HG03442 (cell line): Measurements from ENCODE around the gene SEMA6D.

Source experiments
- ATAC-seq: cut with Tn5 transposase; IDR thresholded peaks from one replicate; pipeline ENCODE4 v1.9.1; 2021; ENCODE audit warnings: mild to moderate bottlenecking, moderate library complexity; ENCODE audit not compliant: unreplicated experiment

The SEMA6D gene

DNA sequence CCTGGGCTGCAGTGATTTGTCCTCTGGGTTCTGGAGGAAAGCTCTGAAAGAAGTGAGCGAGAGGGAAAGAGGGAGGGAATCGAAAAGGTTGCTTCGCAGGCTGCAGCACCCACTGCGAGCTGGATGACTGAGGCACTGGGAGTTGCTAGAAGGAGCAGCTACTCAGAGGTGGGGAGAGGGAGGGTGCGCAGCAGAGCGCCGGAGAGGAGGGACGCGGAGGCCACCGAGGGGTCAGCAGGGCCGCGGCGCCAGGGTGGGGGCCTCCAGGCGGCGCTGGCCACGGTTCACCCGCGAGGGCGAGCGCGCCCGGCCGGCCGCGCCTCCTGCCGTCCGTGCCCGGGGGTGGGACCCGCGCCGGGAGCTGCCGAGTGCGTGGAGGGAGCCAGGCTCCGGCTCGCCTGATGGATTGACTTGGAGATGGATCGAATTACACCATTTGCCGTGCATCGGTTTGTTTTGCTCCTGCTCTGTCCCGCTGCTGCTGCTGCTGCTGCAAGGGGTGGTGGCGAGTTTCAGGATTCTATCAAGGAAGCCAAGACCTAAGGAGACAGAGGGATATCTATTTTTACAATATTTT, at the start of gene SEMA6D:
Gene SEMA6D (plus strand): TSS at position 470 of the 577 bp plus-strand sequence. CDS start 42,294 bp downstream, outside the sequence.
- no peak for ATAC-seq

DNA sequence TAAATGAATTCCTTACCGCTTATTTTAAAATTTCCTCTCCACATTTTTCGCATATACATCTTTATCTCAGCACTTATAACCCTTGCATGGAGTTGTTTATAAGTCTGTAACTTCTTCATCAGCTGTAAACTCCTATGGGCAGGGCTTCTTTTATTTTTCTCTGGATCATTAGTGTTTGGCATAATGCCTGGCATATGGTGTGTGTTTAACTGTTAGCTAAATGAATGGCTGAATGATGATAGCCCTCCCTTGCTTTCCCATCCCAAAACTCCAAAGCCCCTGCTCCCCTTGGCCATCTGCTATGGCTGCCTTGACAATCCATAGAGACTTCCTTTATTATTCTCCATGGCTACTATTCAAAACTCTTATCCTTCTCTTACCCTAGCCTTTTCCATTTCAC, 48.1 kb upstream of the SEMA6D start:
- ATAC-seq: no peak

DNA sequence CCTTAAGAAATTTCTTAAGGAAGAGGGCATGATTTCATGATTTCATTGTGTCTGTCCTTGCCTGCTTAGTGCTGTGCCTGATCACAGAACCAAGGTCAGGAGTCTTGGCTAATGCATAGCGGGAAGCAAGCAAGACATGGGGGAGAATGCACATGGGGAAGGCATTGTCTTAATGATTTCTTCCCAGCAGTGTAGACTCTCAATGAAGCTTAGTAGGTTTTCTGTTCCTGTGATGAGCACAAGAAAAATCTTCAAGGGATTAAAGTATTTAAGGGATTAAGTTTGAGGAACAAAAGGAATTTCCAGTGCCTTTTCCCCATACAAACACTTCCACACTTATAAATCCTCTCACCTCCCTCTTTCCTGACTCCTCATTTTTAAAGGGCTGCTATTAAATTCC, 46.9 kb upstream of the SEMA6D start:
- no peak for ATAC-seq

DNA sequence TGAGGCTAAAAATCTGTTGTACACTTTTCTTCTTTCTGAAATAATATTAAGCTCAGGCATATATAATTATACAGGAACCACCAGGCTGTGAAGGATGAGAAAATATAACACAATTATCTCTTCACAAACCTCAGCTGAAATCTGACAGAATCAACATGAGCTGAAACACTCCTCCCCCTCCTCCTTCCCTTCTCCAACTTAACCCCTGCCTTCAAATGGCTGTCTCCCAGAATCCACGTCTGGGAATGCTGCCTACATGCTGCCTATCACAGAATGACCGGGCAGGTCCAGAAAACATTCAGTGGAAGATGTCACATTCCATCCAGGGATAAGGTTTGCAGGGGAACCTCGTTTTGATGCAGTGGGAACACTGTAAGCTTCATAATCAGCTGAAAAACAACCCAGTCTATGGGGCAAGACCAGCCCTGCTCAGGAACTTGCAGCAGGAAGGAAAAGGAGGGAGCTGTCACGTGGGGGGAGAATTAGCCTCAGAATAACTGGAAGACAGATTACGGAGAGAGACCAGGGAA, 44.0 kb upstream of the SEMA6D start:
- no peak for ATAC-seq

DNA sequence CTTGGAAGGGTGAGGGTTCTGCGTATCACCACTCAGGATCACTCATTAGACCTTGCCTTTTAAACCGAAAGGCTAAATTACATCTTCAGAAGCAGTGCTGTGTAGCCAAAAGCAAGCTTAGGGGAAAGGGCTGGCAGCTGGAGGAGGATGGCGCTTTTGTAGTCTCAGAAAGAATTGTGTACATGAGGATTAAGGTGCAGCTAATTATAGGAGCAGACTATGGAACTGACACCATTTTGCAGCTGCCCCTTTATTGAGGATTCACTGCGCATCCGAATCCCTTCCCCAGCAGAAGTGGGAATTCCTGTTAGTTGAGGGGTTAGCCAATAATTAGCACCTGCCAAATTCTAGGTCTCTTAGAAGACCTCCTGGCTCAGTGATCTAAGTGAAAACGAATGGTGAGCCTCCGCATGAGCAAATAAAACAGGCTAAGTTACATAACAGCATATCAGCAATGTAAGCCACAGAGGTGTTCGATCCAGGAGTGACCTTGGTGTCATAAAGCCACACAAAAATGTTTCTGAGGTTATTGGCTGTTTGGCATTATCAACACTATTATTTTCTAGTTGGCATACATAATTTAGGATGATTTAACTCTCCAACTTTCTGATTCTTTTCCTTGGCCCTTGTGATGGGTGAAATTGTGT, 42.6 kb upstream of the SEMA6D start:
- ATAC-seq: no peak

GRCh38 chr15:47675735-47676134, 41.6 kb upstream of the SEMA6D start:
- ATAC-seq: no peak

GRCh38 chr15:47678040-47678439, 39.3 kb upstream of the SEMA6D start:
- no peak for ATAC-seq

- ATAC-seq: no peak
These were observed 34.6 kb upstream of the SEMA6D start for GRCh38 chr15:47682661-47683060.

GRCh38 chr15:47685141-47685870, 32.0 kb upstream of the SEMA6D start:
- ATAC-seq: no peak

- no peak for ATAC-seq
These were observed 28.7 kb upstream of the SEMA6D start for GRCh38 chr15:47688573-47689086.

DNA sequence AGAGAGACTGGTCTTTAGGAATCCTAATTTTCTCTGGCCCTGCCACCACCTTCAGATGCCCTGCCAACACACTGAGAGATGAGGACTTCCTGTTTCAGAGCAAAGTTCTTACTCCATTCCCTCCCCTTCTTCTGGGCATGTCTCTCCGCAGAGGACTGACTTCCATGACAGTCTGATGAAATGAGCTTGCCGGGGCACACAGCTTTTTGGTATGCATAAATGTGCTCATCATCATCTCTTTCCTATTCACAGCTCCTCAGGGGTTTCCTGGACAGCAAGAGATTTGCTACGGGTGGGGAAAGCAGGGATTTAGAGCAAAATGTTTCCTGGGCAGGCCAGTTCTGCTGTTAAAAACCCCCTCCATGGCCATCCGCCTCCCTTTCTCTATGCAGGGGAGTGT, 27.6 kb upstream of the SEMA6D start:
- ATAC-seq: no peak

- no peak for ATAC-seq
These were observed 25.4 kb upstream of the SEMA6D start for GRCh38 chr15:47691882-47692281.

DNA sequence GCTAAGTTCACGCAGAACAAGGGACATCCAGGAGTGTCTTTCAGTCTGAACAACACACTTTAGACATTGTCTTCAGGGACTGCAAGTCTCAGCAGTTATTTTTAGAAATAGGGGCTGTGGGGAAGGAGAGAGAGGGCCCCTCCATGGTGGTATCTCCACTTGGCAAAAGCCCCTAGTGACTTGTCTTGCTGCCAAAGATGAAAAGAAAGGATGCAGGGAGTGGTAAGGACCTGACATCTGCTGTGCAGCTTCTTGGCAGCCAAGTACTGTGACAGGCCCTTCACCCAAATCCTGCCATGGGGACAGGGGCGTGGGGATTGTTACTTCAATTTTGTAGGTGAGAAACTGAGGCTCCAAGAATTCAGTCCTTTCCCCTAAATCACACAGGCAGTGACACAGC, 21.0 kb upstream of the SEMA6D start:
- ATAC-seq: no peak

GRCh38 chr15:47705281-47705997, 11.9 kb upstream of the SEMA6D start:
- ATAC-seq: no peak

DNA sequence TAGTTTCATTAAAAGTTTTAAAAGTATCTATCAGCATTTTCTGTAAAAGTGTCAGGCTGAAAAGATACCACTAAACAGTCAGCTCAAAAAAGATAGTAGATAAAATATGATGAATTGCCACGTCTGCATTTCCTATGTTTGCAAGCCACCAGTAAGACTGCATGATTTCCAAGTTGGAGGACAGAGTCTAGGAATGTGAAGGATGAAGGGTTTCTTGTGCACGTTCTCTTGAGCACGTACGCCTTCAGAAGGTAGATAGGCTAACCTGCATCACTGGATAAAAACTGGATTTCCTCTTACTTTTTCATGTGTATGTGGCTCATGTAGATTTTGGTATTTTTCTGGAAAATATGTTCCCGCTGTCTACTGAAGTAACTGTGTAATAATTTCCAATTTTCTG, 9.9 kb upstream of the SEMA6D start:
- ATAC-seq: no peak

DNA sequence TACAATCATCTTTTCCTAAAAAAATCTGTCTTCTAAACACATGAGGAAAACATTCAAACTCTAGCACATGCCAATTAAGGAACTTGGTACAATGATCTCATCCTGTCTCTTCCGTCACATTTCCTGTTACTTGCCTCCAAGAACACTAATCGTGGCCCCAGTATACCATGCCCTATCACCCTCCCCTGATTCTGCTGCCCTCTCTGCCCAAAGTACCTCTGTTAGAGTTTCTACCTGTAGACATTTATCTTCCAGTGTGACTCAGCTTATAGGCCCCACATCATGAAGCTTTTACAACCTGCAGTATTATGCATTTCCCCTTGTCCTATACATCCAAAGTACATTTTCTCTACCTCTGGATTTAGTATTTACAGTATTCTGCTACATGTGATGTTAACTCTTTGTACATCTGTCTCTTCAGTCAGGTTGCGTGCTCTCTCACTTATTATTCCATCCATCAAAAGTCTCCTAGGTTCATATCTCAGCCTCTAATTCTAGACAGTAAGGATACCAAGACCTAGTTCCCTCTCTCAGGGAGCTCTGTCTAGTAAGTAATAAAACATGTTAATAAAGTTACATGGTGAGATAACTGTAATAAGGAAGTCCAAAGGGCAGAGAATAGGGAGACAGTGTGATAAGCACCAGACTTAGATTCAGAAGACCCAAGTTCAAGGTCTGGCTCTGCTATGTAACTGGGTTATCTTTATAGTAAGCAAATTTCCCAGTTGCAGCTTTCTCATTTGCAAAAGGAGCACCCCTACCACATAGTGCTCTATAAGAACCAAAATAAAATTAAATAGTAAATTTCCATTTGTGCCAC, 8.9 kb upstream of the SEMA6D start:
- no peak for ATAC-seq

GRCh38 chr15:47711655-47712054, 5.7 kb upstream of the SEMA6D start:
- no peak for ATAC-seq

DNA sequence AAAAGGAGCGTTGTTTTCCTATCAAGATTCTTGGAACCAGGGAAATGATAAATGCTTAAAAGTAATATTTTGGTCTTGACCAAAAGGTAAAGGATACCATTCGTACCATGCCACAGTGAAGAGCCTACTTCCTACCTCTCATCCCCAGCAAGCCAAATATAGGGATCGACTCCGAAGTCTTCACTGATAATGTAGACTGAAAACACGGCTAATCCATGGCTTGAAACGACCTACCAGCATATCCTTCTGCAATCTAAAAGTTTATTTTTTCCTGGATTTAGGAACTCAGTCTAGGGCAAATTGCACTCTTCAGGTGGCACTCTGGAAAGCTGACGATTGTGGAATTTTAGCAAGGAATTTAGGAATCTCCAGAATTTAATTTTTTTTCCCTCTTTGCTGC, 1.9 kb upstream of the SEMA6D start:
- no peak for ATAC-seq

- no peak for ATAC-seq
These were observed 1.4 kb upstream of the SEMA6D start for GRCh38 chr15:47715856-47716445.

- ATAC-seq: no peak
These were observed 789 bp upstream of the SEMA6D start for GRCh38 chr15:47716516-47716915.
